ENCODE measurements around the gene GOT1. TPM values are rescaled to one million over a fixed set of nuclear protein-coding genes. Genes with fewer than 3 reads are reported as not detected.

Gene GOT1
- total RNA-seq, 1 donor from 2014 or later: 50.9 TPM

DNA sequence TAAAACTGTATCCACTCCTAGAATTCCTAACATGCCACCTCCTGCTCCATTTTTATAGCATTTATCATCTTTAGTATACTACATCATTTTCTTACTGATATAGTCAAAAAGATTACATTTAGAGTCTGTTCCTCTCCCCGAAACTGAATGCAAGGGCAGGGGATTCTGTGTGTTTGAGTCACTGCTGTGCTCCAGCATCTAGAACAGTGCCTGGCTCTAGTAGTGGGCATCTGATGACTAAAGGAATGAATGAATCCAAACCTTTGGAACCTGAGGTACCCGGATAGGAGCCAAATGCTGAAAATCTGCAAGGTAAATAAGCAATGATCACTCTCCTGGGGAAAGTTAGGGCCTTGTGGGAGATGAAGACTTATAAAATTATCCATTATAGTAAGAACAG is 18.9 kb downstream of the GOT1 start:
- TF ChIP-seq, protein P1, sequence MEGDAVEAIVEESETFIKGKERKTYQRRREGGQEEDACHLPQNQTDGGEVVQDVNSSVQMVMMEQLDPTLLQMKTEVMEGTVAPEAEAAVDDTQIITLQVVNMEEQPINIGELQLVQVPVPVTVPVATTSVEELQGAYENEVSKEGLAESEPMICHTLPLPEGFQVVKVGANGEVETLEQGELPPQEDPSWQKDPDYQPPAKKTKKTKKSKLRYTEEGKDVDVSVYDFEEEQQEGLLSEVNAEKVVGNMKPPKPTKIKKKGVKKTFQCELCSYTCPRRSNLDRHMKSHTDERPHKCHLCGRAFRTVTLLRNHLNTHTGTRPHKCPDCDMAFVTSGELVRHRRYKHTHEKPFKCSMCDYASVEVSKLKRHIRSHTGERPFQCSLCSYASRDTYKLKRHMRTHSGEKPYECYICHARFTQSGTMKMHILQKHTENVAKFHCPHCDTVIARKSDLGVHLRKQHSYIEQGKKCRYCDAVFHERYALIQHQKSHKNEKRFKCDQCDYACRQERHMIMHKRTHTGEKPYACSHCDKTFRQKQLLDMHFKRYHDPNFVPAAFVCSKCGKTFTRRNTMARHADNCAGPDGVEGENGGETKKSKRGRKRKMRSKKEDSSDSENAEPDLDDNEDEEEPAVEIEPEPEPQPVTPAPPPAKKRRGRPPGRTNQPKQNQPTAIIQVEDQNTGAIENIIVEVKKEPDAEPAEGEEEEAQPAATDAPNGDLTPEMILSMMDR (conservative IDR thresholded peaks at IDR 0.05): no peak
- no peak overlapping the region for H3K27ac Mint-ChIP-seq
- DNase-seq (ENCODE audit: extremely low spot score, unreplicated experiment): no peak
- no peaks in the 10 kb centered on the region for H3K4me1 Mint-ChIP-seq (ENCODE audit: unreplicated experiment)
- H3K36me3 Mint-ChIP-seq: peaks cover 17% of the 10 kb centered on the region
- no peak overlapping the region for H3K4me3 Mint-ChIP-seq
- no peaks in the 10 kb centered on the region for H3K27me3 Mint-ChIP-seq
- H3K9me3 Mint-ChIP-seq: peaks cover 5% of the 10 kb centered on the region

DNA sequence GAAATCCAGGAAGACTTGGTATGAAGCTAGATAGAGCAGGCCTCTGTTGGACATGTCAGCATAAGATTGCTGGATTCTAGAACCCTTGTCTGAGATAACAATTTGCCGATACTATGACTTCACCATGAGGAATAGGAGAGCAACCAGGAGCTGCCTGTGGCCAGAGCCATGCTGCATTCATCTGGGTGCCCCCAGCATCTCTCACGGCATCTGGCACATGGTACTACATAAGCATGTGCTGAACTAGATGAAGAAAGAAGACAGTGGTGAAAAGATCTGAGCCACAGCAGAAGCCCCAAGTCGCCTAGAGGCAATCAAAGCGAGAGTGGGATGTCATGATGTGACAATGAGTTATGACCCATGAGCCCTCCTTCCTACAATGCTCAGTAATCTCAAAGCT is 19.5 kb downstream of the GOT1 start:
- TF ChIP-seq, protein P1 (conservative IDR thresholded peaks at IDR 0.05): no peak
- Mint-ChIP-seq H3K27me3 (no peaks in the 10 kb centered on the region), H3K4me1 (ENCODE audit: unreplicated experiment) (no peaks in the 10 kb centered on the region), H3K4me3 (no peak overlapping the region), H3K9me3 (no peaks in the 10 kb centered on the region), H3K36me3 (peaks cover 14% of the 10 kb centered on the region), H3K27ac (no peak overlapping the region)
- DNase-seq (ENCODE audit: extremely low spot score, unreplicated experiment): no peak

DNA sequence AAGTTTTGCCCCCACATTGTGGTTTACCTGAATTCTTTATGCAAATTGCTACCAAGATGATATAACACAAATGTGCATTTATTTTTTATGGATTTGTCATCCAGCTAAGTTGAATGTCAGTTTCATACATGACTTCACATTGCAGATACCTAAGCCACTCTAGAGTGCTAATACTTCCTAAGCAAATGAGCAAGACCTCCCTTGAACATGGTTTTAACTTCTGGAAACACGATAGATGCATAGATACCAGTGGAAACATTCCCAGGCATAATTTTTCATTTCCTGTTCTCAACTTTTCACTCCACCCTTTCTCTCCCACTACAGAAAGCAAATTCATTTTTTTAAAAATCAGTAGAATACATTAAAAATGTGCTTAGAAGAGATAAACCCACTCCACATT is 20.3 kb downstream of the GOT1 start:
- TF ChIP-seq, protein P1 (conservative IDR thresholded peaks at IDR 0.05): no peak
- Mint-ChIP-seq H3K4me1 (ENCODE audit: unreplicated experiment) (no peaks in the 10 kb centered on the region), H3K27me3 (no peaks in the 10 kb centered on the region), H3K4me3 (no peak overlapping the region), H3K27ac (no peak overlapping the region), H3K9me3 (no peaks in the 10 kb centered on the region), H3K36me3 (peaks cover 19% of the 10 kb centered on the region)
- no peak for DNase-seq (ENCODE audit: extremely low spot score, unreplicated experiment)

DNA sequence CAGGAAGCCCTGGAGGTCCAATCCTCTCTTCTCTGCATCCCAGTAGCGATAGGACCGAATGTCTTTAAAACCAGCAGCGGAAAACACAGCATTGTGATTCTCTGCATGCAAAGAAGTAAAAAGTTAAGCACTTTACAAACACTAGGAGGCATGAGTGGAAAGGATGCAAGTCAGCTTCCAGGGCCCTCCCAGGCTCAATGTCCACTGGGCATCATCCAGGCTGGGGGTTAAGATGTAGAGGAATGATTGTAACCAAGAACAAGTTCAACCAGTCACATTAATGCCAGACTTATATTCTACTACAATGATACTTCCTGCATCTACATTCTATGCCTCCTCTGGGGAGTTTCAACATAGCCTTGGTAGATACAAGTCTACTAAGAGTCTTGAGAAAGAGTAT is 24.3 kb downstream of the GOT1 start:
- TF ChIP-seq, protein P1 (conservative IDR thresholded peaks at IDR 0.05): no peak
- H3K9me3 Mint-ChIP-seq: no peaks in the 10 kb centered on the region
- no peaks in the 10 kb centered on the region for H3K27me3 Mint-ChIP-seq
- no peak overlapping the region for H3K27ac Mint-ChIP-seq
- DNase-seq (ENCODE audit: extremely low spot score, unreplicated experiment): no peak
- no peaks in the 10 kb centered on the region for H3K4me1 Mint-ChIP-seq (ENCODE audit: unreplicated experiment)
- H3K4me3 Mint-ChIP-seq: no peak overlapping the region
- peaks cover 23% of the 10 kb centered on the region for H3K36me3 Mint-ChIP-seq

DNA sequence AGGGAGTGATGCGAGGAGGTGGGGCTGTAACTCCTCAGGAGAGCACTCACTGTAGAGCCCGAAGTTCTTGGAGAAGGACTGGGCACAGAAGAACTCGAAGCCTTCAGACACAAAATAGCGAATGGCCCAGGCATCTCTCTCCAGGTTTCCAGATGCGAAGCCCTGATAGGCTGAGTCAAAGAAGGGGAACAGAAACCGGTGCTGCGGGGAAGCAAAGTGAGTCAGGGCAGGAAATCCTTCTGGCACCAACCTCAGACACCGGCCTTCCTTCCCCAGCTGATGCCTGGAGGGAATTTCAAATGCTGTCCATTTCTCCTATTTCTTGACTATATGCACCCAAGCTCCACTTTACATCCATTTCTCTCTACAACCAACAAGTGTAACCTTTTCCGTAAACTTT is 26.8 kb downstream of the GOT1 start:
- DNase-seq (ENCODE audit: extremely low spot score, unreplicated experiment): no peak
- Mint-ChIP-seq H3K9me3 (no peaks in the 10 kb centered on the region), H3K27me3 (no peaks in the 10 kb centered on the region), H3K27ac (no peak overlapping the region), H3K4me1 (ENCODE audit: unreplicated experiment) (no peaks in the 10 kb centered on the region), H3K36me3 (peaks cover 23% of the 10 kb centered on the region), H3K4me3 (no peak overlapping the region)
- TF ChIP-seq, protein P1 (conservative IDR thresholded peaks at IDR 0.05): no peak

DNA sequence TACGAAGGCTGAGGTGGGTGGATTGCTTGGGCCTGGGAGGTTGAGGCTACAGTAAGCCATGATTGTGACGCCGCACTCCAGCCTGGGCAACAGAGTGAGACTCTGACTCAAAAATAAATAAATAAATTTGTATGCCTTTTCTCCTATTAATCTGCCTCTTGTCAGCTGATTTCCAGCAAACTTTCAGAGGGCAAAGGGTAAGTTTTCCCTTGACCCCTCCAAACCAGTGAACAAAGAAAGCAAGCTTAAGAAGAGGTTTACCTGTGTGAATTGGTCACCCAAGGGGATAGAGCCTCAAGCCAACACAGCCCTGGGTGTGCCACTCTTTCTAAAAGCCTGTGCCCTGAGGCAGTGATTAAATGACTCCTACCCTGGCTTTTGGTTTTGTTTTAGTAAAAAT is 30.8 kb downstream of the GOT1 start:
- TF ChIP-seq, protein P1 (conservative IDR thresholded peaks at IDR 0.05): no peak
- Mint-ChIP-seq H3K4me1 (ENCODE audit: unreplicated experiment) (peaks cover 6% of the 10 kb centered on the region), H3K4me3 (no peak overlapping the region), H3K36me3 (peaks cover 20% of the 10 kb centered on the region), H3K9me3 (no peaks in the 10 kb centered on the region), H3K27me3 (no peaks in the 10 kb centered on the region), H3K27ac (no peak overlapping the region)
- DNase-seq (ENCODE audit: extremely low spot score, unreplicated experiment): no peak

Measured in type B pancreatic cell (in vitro differentiated cells).